A673 (cell line): ENCODE data around the gene ARHGAP4.

Experiments
- EZH2 ChIP-seq: fragments of 200-600 bp; sonication (generic); IDR thresholded peaks from 2 replicates; pipeline ENCODE4 v1.6.1; 2017; ENCODE audit warnings: borderline replicate concordance, low read depth, mild to moderate bottlenecking, mixed read lengths, antibody characterized with exemption, low read length; ENCODE audit not compliant: poor library complexity, severe bottlenecking
- TF ChIP-seq, protein P1 (sequence below): fragments of 300-800, 200-600 bp; sonication (generic); conservative IDR thresholded peaks from 2 replicates; pipeline ENCODE4 v1.5.1; 2017; ENCODE audit warnings: low read depth, mild to moderate bottlenecking, antibody characterized with exemption, low read length, moderate library complexity, mixed read lengths

DNA sequence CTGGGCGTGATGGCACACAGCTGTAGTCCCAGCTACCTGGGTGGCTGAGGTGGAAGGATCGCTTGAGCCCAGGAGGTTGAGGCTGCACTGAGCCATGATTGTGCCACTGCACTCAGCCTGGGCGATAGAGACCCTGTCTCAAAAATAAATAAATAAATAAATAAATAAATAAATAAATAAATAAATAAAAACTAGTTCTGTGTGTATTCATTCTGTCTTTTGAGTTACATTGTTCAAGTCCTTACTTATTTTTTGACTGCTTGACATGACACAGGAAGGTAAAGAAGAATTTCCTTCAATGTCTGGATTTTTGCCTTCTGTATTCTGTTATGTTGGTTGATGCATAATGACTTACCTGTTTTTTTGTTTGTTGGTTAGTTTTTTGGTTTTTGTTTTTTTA is 11.0 kb upstream of the ARHGAP4 start:
- TF ChIP-seq, protein P1, sequence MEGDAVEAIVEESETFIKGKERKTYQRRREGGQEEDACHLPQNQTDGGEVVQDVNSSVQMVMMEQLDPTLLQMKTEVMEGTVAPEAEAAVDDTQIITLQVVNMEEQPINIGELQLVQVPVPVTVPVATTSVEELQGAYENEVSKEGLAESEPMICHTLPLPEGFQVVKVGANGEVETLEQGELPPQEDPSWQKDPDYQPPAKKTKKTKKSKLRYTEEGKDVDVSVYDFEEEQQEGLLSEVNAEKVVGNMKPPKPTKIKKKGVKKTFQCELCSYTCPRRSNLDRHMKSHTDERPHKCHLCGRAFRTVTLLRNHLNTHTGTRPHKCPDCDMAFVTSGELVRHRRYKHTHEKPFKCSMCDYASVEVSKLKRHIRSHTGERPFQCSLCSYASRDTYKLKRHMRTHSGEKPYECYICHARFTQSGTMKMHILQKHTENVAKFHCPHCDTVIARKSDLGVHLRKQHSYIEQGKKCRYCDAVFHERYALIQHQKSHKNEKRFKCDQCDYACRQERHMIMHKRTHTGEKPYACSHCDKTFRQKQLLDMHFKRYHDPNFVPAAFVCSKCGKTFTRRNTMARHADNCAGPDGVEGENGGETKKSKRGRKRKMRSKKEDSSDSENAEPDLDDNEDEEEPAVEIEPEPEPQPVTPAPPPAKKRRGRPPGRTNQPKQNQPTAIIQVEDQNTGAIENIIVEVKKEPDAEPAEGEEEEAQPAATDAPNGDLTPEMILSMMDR: no peak
- TF ChIP-seq EZH2: no peak
